ENCODE measurements around the gene RAB7A.

Gene RAB7A

DNA sequence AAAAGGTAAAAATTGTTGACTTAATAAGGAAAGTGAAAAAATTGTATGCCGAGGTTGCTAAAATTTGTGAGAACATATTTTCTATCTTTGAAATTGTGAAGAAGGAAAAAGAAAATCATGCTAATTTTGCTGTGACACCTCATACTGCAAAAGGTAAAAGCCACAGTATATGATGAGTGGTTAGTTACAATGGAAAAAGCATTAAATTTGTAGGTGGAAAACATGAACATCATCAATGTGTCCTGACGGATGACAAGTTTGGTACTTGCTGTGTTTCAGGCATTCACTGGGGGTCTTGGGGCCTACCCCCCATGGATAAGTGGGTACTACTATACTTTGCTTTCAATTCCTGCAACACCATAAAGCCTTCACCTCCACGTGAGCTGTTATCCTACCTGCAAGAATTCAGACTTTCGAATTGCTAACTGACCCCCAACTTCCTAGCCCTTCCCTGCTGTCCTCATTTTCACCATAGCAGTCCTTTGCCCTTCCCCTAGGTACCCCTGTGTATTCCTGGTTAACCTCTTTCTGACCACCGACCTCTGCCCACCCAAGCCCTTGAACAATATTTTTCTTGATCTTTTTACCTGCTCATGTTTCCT lies 62.4 kb downstream of the RAB7A start:
- no peak for DNase-seq (ENCODE audit: low read depth)

DNA sequence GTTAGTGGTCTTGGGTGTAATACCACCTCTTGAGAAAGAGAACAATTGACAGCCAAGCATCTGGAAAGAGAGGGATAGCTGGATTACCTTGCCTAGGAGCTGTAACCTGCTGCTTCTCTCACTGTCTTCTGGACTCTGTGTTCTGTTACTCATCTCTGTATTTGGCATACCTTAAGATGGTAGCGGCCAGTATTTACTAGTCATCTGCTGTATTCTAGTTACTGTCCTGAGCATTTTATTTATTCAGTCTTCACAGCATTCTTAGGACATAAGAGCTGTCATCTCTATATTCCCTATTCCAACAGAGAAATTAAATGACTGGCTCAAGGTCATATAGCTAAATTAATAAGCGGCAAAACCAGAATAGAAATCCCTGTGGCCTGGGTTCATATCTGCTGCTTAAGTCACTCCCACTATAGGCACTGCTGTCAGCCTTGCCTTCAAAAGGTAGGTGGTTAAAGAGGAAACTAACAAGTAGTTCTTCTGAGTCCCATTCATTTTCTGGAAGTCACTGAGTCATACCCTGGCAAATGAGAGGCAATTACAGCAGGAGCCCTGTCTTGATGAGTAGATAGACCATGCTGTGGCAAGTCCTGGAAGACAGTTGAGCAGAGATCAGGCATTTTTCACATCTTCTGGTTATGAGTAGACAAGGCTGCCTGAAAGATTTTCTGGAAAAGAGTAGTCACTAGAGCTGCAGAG lies 68.2 kb downstream of the RAB7A start:
- peak; percentile 83 for DNase-seq (ENCODE audit: low read depth)

DNA sequence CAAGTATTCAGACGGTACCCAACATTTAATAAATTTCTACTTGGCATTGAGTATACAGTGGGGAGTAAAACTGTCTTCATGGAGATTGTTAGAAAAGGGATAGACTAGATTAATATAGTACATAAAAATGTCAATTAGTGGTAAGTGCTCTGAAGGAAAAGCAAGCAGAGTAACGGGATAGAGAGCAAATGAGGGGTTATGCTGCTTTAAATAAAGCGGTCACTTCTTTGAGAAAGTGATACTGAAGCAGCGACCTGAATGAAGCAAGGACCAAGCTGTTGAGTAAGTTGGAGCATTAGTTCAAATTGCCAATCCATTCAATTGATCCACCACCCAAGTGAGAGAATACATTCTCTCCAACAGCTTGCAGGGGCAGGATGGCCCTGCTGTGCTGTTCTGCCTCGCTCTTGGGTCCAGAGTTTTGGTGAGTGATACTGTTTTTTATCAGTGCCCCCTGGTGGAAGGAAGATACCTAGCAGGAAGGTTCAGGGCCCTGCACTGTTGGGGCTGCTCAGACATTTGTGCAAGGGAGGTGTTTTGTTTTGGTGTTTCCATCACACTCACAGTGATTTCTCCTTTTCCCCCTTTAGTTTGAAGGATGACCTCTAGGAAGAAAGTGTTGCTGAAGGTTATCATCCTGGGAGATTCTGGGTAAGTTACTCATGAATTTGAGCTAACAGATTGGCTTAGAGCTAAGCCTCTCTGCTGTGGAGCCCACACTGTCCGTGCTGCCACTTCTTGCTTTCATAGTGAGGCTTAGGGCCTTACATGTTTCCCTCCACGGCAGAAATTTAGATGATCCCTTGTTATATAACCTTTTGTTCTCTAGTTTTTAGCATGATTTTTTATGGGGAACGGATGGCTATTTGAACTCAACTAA lies 69.0 kb downstream of the RAB7A start:
- peak; percentile 27 for DNase-seq (ENCODE audit: low read depth)

DNA sequence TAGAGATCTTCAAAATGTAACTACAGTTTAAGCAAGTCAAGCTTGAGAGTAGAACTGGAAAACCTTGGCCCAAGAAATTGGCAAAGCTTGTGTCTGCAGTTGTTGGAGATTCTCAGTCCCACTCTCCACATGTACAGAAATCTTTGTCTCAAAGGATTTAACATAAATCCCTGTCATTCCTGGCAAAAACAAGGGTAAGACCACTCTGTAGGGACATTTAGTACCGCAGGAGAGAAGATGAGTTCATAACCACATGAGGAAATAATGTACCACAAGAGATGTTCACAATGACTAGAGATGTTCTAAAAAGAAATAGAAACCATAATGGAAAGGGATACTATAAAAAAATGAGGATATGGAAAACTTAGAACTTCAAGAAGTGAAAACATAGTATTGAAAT lies 73.7 kb downstream of the RAB7A start:
- DNase-seq (ENCODE audit: low read depth) = no peak

DNA sequence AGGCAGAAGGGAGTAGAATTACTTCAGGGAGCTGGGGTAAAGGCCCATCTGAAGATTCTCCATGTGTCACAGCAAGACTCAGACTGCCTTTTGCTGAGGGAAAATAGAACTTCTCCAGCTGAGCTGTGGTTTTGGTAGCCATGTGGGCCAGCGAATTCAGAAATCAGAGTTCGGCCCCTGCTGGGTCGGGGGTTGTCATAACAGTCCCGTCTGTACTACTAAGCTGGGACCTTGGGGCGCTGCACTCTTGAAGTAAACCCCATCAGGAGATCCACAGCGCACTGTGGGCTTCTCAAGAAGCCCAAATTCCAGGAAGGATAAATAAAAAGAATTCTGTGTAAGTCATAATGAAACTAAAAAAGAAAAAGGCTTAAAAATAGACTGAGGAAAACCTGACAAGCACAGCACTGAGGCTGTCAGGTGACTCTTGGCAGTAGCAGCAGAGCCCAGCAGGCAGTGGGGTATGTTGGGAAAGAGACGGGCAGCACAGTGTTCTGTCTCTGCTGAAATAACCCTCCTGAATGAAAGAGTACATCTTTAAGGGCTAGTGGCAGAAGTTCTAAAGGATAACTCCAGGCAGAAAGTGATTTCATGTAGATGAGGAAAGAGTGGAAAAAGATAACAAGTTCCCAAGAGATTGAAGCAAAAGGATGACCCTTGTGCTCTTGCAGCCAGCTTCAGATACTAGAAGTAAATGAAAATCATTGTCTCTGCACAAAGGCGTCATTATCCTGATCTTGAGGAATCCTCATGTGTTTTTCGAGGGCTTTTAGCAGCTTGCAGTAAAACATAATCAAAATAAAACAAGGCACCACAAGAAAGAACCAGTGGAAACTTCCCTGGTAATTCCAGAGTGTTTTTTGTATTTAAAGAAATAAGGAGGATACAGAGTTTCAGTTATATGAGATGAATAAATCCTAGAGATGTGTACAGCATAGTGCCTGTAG lies 74.5 kb downstream of the RAB7A start:
- no peak for DNase-seq (ENCODE audit: low read depth)

DNA sequence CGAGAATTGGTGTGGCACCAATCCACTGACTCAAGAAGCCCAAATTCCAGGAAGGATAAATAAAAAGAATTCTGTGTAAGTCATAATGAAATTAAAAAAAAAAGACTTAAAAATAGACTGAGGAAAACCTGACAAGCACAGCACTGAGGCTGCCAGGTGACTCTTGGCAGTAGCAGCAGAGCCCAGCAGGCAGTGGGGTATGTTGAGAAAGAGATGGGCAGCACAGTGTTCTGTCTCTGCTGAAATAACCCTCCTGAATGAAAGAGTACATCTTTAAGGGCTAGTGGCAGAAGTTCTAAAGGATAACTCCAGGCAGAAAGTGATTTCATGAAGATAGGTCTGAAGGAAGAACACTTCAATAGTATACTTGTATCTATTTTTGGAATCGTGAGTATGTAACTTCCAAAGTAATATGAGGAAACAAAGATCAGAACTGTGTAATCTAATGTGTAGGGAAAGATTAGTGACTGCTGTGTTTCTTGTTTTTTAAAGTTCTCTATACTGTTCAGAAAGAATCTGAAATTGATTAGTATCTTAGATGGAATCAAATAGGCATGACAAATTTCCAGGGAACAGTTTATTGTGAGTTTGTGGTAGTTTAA lies 75.9 kb downstream of the RAB7A start:
- DNase-seq (ENCODE audit: low read depth) = no peak

DNA sequence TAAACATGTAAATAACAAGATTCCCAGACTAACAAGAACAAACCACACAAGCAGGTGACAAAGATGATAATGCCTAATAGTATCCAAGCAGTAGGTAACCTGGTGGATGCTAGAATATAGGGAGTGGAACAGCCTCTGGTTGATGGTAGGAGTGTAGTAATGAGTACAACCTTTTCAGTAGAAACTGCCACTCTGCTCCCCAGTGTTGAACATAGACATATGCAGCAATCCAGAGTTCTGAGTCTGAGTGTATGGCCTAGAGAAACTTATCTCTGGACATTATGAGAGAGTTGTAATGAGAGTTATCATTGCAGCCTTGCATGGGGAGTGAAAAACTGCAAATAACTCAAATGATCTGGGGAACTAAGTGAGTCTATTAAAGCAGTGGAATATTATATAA lies 77.3 kb downstream of the RAB7A start:
- DNase-seq (ENCODE audit: low read depth) = no peak

DNA sequence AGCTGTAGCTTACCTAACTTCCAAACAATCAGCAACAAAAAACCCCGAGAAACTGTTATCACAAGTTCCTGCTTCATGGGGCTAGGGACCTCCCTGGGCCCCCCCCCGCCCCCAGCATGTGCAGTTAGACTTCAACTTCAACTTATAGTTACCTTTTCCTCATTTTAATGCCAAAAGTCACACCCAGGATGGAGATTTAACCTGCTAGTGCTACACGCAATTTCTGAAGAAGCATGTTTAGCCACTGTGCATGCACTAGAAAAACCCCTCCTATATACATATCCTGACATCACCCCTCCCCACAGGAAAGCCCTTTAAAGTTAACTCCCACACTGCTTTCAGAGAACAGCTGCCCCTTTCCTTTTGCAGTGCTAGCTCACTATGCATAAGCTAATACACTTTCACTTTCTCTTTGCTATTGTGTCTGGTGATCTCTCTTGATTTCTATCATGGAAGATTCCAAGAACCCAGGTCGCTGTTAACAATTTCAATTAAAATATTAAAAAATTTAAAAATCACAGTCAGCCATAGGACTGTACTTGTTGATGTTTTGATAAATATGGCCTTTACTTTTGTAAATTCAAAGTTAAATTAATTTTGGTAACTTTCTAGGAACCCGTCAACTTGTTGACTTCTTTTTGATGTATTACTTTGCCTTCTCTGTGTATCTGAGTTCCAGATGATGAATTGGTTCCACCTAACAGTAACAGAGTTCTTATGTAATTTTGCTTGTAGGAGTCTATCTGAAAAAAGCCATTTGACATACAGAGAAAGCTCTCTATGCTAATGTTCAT lies 78.2 kb downstream of the RAB7A start:
- DNase-seq (ENCODE audit: low read depth) = no peak

DNA sequence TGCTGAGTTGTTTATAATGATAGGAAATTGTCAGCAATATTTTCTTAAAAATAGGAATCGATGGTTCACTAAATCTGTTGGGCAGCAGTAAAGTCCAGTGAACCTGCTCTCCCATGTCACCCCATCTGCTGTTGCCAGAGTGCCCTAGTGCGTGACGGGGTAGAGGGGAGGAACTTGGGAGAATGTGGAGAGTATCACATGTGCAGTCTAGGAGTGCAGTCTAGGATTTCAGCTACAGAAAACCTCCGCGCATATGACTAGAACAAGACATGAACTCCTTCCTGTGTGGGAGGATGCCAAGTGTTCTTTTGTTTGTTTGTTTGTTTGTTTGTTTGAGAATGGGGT lies 78.8 kb downstream of the RAB7A start:
- DNase-seq (ENCODE audit: low read depth) = no peak

DNA sequence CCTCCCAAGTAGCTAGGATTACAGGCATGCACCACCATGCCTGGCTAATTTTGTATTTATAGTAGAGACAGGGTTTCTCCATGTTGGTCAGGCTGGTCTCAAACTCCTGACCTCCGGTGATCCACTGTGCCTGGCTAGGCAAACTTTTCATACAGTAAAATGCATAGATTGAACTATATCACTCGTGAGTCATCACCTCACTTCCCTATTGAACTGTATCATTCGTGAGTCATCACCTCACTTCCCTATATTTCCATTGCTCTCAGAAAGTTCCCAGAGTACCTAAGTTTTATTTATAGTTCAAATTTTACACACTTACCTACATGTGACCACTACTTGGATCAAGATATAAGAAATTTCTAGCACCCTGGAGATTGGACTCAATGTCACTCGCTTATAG lies 79.8 kb downstream of the RAB7A start:
- DNase-seq (ENCODE audit: low read depth) = no peak

DNA sequence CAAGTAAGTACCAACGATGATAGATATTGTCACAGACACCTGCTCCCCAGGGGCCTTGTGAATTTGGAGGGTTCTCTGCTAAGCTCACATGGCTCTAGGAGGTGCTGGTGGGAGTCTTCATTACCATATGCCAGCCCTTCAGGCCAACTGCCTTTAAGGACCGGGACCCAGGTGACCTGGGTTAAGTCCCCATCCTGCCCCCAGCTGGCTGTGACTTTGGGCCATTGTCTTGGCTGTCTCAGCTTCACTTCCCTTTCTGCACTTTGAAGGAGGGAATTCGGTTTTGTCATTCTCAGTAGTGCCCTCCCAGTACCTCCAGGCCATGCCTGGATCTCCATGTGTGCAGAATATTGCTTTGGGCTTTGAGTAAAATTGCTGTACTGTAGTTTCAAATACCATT lies 80.6 kb downstream of the RAB7A start:
- no peak for DNase-seq (ENCODE audit: low read depth)

DNA sequence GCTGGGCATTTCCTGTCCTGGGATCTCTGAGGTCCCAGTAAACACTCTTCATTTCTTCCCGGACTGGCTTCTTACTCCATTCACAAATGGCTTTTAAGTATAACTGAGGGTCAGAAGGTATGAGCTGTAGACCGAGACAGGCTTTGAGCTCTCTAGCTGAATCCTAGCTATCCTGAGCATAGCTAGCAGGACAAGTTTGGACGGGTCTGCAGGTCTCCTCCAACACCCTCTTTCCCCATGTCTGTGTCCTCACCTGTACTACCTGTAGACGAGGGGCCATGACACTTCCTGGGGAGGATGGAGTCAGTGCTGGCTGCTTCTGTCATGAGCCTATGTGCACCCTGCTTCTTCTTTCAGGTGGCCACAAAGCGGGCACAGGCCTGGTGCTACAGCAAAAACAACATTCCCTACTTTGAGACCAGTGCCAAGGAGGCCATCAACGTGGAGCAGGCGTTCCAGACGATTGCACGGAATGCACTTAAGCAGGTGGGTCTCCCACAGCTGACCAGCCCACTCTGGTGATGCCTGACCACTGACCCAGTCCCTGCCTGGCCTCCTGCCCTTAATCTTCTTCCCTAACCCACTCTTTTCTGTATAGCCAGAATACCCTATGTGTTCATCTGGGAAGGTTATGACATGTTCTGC lies 81.3 kb downstream of the RAB7A start:
- no peak for DNase-seq (ENCODE audit: low read depth)

DNA sequence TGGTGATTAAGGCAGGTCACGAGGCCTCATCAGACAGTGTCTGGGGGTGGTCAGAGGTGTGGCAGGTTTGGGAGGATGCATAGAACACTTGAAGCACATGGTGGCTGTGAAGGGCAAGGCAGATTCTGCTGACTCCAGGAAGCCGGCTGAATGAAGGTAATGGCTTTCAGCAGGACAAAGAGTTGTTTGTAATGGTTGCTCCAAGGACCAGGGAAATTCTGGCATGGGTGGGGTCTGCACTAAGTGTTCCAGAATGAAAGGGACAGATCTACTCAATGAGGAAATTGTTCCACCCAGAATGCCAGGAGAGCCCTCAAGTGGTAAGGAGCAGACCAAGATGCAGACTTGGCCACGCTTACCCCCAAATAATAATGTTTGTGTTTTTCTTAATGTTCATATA lies 82.7 kb downstream of the RAB7A start:
- DNase-seq (ENCODE audit: low read depth) = no peak

DNA sequence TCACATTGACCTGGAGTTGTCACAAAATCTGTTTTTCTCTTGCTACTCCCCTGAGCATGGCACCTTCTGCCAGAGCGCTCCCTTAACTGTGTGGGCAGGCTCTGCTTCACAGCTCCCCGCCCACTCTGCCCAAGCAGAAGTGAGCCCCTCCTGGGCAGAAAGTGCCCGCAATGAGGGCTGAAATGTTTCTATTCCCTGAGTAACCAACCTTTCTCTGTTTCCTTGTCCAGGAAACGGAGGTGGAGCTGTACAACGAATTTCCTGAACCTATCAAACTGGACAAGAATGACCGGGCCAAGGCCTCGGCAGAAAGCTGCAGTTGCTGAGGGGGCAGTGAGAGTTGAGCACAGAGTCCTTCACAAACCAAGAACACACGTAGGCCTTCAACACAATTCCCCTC lies 87.1 kb downstream of the RAB7A start:
- no peak for DNase-seq (ENCODE audit: low read depth)

DNA sequence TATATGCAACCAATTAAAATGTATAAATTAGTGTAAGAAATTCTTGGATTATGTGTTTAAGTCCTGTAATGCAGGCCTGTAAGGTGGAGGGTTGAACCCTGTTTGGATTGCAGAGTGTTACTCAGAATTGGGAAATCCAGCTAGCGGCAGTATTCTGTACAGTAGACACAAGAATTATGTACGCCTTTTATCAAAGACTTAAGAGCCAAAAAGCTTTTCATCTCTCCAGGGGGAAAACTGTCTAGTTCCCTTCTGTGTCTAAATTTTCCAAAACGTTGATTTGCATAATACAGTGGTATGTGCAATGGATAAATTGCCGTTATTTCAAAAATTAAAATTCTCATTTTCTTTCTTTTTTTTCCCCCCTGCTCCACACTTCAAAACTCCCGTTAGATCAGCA lies 88.1 kb downstream of the RAB7A start:
- DNase-seq (ENCODE audit: low read depth) = no peak

DNA sequence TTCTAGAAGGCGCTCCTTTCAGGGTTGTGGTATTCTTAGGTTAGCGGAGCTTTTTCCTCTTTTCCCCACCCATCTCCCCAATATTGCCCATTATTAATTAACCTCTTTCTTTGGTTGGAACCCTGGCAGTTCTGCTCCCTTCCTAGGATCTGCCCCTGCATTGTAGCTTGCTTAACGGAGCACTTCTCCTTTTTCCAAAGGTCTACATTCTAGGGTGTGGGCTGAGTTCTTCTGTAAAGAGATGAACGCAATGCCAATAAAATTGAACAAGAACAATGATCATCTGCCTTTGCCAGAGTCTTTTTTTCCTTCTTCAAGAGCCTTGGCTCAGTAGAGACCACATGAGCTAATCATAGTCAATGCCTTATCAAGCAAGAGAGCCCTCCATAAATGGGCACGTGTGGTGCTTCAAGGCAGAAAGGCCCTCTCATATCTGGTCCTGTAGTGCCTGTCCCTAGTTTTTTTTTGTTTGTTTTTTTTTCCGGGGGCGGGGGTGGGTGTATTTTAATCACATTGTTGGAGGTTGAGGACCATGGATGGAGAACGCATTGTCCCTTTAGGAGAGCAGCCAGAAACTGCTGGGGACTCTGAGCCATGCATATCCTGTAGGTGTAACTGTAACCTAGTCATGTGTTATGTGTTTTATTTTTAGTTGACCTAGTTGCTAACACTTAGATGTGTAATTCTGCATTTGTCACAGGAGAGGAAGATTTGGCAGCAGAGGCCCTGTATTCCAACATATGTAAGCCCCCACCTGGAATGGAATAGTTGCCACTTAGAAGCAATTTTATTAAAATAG lies 88.7 kb downstream of the RAB7A start:
- no peak for DNase-seq (ENCODE audit: low read depth)

DNA sequence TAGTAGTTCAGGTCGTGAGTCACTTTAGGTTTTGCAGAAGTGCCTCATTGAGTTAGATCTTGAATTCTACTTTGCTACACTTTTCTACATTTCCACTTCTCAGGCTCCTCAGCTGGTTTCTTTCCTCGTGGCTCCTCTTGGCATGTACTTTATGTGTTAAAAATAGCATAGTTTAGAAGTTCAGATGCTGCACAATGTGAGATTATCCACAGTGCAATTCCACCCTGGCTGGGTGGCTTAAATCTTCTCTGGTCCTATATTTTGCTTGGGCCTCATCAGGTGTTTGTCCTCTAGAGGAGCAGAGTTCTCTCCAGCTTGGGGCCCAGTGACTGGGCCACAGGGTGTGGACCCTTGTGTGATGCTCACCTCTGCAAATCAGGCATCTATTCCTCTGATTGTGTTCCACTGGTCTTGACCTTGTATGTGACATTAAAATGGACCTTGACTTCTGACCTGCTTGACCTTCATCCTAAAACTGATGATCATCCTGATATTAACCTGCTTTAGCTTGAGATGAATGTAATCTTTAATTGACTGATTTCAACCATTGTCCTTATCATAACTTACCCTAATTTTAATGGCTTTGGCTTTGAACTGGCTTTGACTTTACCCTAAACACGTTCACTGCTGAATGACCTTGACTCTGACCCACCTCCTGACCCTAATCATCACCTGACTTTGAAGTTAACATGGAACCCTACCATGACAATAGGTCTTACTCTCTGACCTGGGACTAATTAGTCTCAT lies 89.5 kb downstream of the RAB7A start:
- DNase-seq (ENCODE audit: low read depth) = no peak

DNA sequence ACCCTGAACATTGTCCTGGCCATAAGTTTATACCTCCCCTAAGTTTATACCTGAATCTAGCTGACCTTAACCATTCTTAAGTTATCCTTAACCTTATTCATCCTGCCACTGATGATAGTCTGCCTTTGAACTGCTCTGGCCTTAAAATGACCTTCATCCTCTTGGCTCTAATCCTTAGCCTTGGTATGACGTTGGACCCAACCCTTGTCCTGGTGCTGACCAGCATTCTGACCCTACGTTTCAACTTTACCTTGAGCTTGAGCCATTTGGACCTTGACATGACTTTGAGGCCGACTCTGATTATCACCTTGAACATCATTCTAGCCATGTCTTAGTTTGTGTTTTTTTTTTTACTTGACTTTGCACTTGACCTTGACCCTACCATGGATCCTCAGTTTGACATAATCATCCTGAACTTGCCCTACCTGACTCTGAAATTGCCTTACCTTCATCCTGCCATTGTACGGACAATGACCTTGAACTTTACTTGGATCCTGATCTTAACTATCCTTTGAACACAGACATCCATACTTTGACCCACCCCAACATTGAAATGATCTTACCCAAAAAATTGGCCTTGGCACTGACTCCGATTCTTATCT lies 92.3 kb downstream of the RAB7A start:
- DNase-seq (ENCODE audit: low read depth) = no peak

All from GM04503 (cell line).